G401.6 (cell line): Measurements from ENCODE around the gene EIF2S1.
"Not testable (repeated sequence)": the region's sequence is repeated elsewhere in the genome, so short reads cannot be mapped to it uniquely, and the experiment has no call there.

Experiments used
- FAIRE-seq: peaks from 2 replicates; lab custom pipeline; 2012; peaks lifted over from hg19 to GRCh38; lab: Jason Lieb, UNC

Gene EIF2S1

DNA sequence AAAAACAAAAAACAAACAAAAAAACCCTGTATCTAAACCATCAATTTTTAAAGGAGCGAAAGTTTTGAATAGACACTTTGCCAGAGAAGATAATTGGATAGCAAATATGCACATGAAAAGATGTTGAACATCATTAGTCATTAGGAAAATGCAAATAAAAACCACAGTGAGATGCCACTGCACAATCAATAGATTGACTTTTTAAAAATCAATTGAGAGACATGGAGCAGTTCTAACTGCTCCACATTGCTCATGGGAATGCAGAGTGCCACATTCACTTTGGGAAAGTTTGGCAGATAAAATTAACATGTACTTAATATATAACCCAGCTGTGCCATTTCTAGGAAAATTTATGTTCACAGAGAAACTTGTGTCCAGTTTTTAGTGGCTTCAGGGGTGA lies 12.7 kb downstream of the EIF2S1 start:
- no peak for FAIRE-seq

DNA sequence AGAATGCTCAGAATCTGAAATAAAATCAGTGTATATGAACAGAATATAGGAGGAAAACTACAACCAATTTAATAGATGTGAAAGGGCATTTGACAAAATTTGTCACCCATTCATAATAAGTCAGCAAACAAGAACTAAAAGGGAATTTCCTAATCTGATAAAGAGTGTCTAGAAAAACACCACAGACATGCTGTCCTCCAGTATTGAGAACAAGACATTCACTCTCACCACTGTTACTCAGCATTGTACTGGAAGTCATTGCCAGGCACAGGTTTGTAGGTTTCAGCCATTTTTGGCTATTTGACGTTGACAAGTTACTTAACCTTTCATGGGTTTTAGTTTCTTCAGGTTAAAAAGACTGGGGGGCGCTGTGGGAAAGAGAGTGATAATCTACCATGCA lies 13.2 kb downstream of the EIF2S1 start:
- FAIRE-seq: no peak

DNA sequence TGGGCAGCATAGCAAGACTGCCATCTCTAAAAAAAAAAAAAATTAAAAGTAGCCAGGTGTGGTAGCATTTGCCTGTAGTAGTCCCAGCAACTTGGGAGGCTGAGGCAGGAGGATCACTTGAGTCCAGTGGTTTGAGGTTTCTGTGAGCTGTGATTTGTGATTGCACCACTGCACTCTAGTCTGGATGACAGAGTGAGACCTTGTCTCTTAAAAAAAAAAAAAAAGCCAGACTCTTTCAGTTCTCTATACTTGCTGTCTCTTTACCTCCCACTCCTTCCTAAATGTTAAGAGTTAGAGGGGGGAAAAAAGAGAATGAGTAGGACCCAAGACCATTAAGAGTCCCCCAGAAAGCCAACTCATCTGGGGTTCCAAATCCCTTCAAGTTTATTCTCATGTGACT lies 17.8 kb downstream of the EIF2S1 start:
- FAIRE-seq: no peak

DNA sequence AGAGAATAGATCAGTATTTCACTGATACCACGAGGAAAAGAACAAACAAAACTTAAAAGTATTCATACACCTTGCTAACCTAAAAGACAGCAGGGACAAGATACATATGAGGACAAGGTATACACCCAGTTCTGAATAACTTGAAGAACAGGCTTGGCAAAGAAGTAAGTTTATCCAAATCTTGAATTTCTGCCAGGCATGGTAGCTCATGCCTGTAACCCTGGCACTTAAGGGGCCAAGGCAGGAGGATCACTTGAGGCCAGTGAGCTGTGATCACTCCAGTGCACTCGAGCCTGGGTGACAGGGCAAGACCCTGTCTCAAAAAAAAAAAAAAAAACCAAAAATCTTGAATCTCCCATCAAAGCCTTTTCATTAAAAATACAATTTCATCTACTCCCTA lies 25.0 kb downstream of the EIF2S1 start:
- FAIRE-seq: no peak

- FAIRE-seq: no peak
These were observed 25.5 kb downstream of the EIF2S1 start for GRCh38 chr14:67385618-67386017.

DNA sequence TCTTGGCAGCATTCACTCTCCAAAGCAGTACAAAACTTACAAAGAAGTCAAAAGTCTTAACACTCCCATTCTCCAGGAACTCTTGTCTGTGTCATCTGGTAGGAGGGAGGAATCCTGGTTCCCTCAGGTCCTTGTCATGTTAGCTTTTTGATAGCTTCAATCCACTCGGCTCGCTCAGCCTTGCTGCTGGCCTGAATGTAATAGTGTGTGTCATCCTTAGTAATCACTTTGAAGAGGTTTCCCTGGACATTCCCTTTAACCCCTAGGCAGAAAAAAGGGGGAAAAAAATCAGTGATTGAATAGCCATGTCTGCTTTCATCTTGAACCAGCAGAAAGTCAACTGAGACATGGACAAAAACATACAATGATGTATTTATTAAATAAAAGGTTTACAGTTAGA lies 27.1 kb downstream of the EIF2S1 start:
- FAIRE-seq: no peak

DNA sequence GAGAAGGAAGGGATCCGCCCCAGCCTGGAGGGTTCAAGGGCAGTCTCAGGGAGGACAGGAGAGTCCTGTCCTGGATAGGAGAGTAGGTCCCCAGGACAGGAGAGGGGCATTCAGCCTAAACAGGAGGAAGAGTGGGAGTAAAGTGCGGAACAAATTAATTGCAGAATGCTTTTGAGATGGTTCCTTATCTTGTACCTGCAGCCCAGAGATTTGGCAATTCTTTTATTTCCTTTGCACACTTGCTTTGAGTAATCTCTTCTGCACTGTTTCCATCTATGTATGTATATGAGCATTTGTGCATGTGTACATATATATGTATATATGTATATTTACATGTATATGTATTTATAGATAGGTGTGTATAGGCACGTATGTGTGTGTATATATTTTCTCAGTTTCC lies 29.1 kb downstream of the EIF2S1 start:
- no peak for FAIRE-seq

- peak; percentile 21 for FAIRE-seq
These were observed 29.8 kb downstream of the EIF2S1 start for GRCh38 chr14:67389811-67390534.

GRCh38 chr14:67391268-67391667 lies 31.1 kb downstream of the EIF2S1 start:
- FAIRE-seq: no peak

GRCh38 chr14:67392123-67392522 lies 32.0 kb downstream of the EIF2S1 start:
- FAIRE-seq: no peak

DNA sequence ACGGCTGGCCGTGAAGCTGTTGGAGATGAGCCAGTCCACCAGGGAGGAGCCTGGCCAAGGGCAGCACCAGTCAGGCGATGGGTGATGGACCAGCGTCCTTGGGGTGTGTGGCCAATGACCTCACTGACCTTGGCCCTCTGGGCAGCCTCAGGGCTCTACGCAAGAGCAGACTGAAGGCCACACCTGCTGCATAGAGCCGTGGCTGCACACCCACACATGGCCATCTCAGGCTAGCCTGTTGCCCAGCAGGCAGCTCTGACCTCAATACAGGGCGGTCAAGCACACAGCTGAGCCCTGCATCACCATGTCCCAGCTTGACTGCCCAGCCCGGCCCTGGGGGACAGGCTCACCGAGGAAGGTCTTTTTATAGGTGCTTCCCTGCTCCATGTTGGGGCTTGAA lies 32.7 kb downstream of the EIF2S1 start:
- FAIRE-seq: no peak

DNA sequence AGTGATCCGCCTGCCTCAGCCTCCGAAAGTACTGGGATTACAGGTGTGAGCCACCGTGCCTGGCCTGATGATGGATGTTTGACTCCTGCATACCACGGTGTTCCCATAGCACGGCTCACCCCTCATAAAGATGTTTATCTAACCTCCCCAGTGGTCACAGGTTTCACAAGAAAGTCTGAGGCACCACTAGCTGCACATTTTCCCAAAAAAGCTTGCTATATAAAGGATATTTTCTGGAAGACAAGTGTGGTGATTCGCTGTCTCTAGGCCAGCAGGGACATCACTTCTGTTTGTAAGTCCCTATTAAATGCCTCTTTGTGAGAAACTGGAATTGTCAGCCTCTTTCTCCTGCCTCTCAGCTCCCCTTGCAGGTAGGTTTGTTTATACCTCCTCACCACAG lies 33.6 kb downstream of the EIF2S1 start:
- FAIRE-seq: no peak

DNA sequence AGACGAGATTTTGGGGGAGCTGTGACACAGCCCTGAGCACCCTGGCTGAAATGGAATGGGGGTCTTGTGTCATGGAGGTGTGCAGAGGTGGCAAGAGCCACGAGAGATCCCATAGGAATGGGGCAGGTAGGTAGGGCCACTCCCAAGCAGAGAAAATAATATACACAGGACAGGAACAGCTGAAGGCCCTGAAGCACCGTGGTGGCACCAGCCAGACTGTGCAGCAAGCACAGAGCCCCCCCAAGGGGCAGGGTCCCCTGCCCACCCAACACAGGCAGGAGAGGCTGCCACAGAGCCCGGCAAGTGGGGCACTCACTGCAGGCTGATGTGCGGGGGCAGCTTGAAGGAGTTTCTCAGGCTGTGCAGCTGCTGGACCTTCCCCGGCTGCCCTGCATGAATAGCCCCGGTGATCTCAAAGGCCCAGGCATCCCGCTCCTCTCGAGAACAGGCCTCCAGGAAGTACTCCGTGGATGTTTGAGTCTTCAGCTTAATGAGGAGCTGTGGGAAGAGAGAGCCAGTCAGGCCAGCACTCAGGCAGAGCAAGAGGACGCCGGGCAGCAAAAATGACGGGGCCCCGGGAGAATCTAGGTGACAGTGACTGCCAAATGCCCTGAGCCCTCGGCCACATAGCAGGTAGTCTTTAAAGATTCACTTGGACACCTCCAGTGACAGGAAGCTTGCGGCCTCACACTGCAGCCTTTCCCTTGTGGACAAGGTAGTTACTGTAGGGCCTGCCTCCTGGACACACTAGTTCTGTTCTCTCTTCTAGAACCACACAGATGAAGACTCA lies 35.2 kb downstream of the EIF2S1 start:
- FAIRE-seq: no peak

- FAIRE-seq: no peak
These were observed 35.7 kb downstream of the EIF2S1 start for GRCh38 chr14:67395876-67396189.

DNA sequence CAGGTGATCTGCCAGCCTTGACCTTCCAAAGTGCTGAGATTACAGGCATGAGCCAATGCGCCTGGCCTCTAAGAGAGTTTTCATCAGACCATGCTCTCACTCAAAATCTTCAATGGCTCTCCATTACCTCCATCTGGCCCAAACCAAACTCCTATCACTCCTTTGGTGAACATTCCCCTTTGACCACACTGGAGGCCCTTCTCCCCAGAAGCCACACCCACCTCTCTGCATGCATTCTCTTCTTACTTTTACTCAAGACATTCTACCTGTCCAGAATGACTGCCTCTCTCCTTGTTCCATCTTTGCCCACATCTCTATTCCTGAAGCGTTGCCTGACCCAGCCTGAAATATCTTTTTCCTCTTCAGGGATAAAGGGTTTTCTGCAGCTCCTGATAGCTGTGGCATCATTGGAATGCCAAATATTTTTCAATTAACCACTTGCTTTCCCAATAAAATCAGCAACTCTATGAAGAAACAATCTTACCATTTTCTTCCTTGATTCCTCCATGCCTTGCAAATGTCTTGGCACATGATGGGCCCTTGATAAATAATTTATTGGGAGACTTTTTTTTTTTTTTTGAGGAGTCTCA lies 36.3 kb downstream of the EIF2S1 start:
- FAIRE-seq: no peak

- no peak for FAIRE-seq
These were observed 37.4 kb downstream of the EIF2S1 start for GRCh38 chr14:67397536-67397935.

- FAIRE-seq: no peak
These were observed 40.3 kb downstream of the EIF2S1 start for GRCh38 chr14:67400434-67400833.

DNA sequence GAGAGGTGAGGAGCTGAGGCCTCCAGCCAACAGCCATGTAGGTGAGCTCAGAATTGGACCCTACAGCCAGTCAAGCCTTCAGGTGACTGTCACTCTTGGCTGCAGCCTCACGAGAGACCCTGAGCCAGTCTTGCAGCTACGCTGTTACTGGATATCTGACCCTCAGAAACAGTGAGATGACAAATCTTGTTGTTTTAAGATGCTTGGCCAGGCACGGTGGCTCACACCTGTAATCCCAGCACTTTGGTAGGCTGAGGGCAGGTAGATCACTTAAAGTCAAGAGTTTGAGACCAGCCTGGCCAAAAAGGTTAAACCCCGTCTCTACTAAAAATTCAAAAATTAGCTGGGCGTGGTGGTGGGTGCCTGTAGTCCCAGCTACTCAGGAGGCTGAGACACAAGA lies 45.6 kb downstream of the EIF2S1 start:
- no peak for FAIRE-seq

DNA sequence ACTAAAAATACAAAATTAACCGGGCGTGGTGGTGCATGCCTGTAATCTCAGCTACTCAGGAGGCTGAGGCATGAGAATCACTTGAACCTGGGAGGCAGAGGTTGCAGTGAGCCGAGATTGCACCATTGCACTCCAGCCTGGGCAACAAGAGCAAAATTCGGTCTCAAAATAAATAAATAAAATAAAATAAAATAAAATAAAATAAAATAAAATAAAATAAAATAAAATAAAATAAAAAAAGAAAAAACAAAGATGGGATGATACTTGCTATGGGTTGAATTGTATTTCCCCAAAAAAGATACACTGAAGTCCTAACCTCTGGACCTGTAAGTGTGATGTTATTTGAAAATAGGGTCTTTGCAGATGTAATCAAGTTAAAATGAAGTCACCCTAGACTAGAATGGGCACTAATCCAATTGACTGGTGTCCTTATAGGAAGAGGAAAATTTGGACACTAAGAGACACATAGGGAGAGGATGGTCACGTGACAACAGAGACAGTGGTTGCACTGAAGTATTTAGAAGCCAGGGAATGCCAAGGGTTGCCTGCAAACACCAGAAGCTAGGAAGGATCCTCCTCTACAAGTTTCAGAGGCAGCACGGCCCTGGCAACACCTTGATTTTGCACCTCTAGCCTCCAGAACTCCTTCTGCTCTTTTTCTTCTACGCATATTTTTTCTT lies 48.1 kb downstream of the EIF2S1 start:
- FAIRE-seq: not testable (repeated sequence)

- no peak for FAIRE-seq
These were observed 49.3 kb downstream of the EIF2S1 start for GRCh38 chr14:67409461-67409860.

- FAIRE-seq: no peak
These were observed 50.2 kb downstream of the EIF2S1 start for GRCh38 chr14:67410313-67410712.

- FAIRE-seq: no peak
These were observed 51.2 kb downstream of the EIF2S1 start for GRCh38 chr14:67411370-67411769.

GRCh38 chr14:67411820-67412421 lies 51.8 kb downstream of the EIF2S1 start, which contains the start of gene PLEK2:
Gene PLEK2 (minus strand): TSS chr14:67412165. CDS start chr14:67412059, 106 bp downstream.
- no peak for FAIRE-seq
